Spleen (tissue), 7 donors: ENCODE measurements around the gene EFCAB5.

ENCODE experiments used
- CTCF ChIP-seq, 11 experiments: fragments of 200-600 bp in 7 of 11; fragments of 450-650 bp in 4 of 11; sonication (generic) in 4 of 11; IDR thresholded peaks in 8 of 11; conservative IDR thresholded peaks in 3 of 11; 1 replicate in 7 of 11; 2 replicates in 4 of 11; pipeline versions ENCODE4 v1.4.0 to v1.8.0; 2016 to 2021; ENCODE audit warnings: antibody characterized with exemption in 11 of 11, inconsistent platforms in 4 of 11, mild to moderate bottlenecking in 1 of 11
- POLR2A ChIP-seq, 3 donors: fragments of 450-650 bp; IDR thresholded peaks; one replicate each; pipeline ENCODE4 v1.5.1; 2017; ENCODE audit warnings: antibody characterized with exemption in 3 of 3, mild to moderate bottlenecking in 1 of 3
- donor health status: DM: no; HTN: no; CAD: no; lungs with moderate emphysema.
- donor health status: DM: no; HTN: no; CAD: no.
- donor health status: DM: no; HTN: no; CAD: no.

- TF ChIP-seq POLR2A (IDR thresholded peaks at IDR 0.05) (no peak), CTCF (IDR thresholded peaks at IDR 0.05 in 8 of 11, conservative IDR thresholded peaks at IDR 0.05 in 3 of 11) (no peak)
These were observed 32.0 kb upstream of the EFCAB5 start for GRCh38 chr17:29909236-29910003.
